RCC 7860 (cell line): ENCODE measurements around the gene THOC2.
"Not testable (repeated sequence)": the region's sequence is repeated elsewhere in the genome, so short reads cannot be mapped to it uniquely, and the experiment has no call there.

Source experiments
- DNase-seq: peaks from one replicate; pipeline ENCODE4 v3.0.0-alpha.2; 2015; ENCODE audit warnings: low spot score
- FAIRE-seq: peaks from 2 replicates; lab custom pipeline; 2012; peaks lifted over from hg19 to GRCh38; lab: Jason Lieb, UNC

The THOC2 gene

DNA sequence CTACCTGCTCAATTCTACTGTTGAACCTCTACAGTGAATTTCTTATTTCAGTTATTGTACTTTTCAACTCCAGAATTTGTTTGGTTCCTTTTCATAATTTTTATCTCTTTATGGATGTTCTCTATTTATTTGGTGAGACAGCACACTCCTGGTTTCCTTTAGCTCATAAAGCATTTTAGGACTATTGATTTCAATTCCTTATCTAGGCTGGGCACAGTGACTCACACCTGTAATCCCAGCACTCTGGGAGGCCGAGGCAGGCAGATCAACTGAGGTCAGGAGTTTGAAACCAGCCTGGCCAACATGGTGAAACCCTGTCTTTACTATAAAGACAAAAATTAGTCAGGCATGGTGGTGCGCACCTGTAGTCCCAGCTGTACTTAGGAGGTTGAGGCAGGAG, 57.7 kb downstream of the THOC2 start:
- DNase-seq (no peak), FAIRE-seq (no peak)

DNA sequence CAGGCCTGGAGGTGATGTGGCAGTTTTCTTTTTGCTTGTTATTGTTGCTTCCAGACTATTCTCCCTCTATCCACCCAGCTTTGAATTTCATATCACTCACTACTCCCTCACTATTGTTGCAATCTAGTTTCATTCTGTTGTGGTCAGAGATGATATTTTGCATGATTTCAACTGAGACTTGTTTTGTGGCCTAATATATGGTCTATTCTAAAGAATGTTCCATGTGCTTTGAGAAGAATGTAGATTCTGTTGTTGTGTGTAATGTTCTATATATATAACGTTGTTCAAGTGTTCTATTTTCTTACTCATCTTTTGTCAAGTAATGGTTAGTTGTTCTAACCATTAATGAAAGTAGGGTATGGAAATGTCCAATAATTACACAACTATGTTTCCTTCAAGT, 59.0 kb downstream of the THOC2 start:
- FAIRE-seq, result no peak
- DNase-seq, result no peak

DNA sequence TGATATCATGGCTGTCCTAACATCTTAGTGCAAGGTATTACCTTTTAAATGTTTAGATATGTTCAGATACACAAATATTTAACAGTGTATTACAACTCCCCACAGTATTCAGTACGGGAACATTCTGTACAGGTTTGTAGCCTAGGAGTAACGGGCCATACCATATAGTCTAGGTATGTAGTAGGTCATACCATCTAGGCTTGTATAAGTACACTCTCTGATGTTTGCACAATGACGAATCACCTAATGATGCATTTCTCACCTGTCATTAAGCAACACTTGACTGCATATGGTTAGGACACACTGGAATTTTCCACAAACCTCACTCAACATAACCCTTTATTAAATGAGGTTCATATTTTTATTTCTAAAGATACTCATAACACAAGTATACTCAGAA, 67.7 kb downstream of the THOC2 start:
- DNase-seq (peak; percentile 45), FAIRE-seq (no peak)

DNA sequence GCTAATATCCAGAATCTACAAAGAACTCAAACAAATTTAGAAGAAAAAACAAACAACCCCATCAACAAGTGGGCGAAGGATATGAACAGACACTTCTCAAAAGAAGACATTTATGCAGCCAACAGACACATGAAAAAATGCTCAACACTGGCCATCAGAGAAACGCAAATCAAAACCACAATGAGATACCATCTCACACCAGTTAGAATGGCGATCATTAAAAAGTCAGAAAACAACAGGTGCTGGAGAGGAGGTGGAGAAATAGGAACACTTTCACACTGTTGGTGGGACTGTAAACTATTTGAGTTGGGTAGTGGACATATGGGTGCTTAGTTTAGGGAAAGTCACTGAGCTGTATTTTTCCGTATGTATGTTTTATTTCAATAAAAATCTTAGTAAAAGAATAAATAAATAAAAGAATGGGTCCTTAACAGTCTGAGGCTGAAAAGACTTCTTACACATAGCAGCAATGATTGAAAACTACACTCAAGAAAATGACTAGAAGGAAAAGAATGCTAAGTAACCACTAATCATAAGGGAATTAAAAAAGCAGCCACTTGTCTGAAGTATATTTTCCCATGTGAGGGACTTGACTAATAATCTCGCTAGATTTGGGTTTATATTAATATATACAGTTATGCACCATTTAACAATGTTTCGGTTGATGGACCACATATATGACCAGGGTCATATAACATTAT, 68.2 kb downstream of the THOC2 start:
- FAIRE-seq, result peak; percentile 85
- peak; percentile 3 for DNase-seq

DNA sequence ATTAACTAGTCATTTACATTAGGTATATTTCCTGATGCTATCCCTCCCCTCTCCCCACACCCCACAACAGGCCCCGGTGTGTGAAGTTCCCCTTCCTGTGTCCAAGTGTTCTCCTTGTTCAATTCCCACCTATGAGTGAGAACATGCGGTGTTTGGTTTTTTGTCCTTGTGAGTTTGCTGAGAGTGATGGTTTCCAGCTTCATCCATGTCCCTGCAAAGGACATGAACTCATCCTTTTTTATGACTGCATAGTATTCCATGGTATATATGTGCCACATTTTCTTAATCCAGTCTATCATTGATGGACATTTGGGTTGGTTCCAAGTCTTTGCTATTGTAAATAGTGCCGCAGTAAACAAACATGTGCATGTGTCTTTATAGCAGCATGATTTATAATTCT, 69.1 kb downstream of the THOC2 start:
- FAIRE-seq, DNase-seq: not testable (repeated sequence)

DNA sequence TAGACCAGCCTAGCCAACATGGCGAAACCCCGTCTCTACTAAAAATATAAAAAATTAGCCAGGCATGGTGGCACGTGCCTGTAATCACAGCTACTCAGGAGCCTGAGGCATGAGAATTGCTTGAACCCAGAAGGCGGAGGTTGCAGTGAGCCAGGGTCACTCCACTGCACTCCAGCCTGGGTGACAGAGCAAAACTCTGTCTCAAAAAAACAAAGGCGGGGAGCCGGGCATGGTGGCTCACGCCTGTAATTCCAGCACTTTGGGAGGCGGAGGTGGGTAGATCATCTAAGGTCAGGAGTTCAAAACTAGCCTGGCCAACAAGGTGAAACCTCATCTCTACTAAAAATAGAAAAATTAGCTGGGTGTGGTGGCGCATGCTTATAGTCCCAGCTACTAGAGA, 76.3 kb downstream of the THOC2 start:
- FAIRE-seq, DNase-seq: not testable (repeated sequence)

DNA sequence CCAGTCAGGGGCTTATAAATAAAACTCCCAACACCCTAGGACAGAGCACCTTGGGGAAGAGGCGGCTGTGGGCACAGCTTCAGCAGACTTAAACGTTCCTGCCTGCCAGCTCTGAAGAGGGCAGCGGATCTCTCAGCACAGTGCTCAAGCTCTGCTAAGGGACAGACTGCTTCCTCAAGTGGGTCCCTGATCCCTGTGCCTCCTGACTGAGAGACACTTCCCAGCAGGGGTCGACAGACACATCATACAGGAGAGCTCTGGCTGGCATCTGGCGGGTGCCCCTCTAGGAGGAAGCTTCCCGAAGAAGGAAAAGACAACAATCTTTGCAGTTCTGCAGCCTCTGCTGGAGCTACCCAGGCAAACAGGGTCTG, 84.1 kb downstream of the THOC2 start:
- DNase-seq, FAIRE-seq: not testable (repeated sequence)

DNA sequence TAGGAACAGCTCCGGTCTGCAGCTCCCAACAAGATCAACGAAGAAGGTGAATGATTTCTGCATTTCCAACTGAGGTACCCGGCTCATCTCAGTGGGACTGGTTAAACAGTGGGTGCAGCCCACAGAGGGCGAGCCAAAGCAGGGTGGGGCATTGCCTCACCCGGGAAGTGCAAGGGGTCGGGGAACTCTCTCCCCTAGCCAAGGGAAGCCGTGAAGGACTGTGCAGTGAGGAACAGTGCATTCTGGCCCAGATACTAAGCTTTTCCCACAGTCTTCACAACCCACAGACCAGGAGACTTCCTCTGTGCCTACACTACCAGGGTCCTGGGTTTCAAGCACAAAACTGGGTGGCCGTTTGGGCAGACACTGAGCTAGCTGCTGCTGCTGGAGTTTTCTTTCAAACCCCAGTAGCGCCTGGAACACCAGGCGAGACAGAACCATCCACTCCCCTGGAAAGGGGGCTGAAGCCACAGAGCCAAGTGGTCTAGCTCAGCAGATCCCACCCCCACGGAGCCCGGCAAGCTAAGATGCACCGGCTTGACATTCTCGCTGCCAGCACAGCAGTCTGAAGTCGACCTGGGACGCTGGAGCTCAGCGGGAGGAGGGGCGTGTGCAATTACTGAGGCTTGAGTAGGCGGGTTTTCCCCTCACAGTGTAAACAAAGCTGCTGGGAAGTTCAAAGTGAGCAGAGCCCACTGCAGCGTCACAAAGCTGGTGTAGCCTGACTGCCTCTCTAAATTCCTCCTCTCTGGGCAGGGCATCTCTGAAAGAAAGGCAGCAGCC, 84.6 kb downstream of the THOC2 start:
- FAIRE-seq (no peak), DNase-seq (no peak)

DNA sequence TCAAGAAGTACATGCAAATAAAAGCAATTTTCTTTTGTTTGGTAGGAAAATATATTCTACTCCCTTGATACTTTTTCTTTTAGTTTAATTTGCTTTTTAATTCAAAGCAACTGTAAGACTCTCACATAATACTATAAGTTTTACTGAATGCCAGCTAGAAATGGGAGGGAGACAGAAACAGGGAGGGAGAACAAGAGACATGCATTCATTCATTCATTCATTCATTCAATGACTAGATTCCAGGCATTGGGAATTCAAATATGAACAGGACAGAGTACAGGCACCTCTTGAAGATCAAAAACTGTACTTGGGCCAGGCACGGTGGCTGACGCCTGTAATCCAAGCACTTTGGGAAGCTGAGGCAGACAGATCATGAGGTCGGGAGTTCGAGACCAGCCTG, 85.6 kb downstream of the THOC2 start:
- DNase-seq (no peak), FAIRE-seq (no peak)

DNA sequence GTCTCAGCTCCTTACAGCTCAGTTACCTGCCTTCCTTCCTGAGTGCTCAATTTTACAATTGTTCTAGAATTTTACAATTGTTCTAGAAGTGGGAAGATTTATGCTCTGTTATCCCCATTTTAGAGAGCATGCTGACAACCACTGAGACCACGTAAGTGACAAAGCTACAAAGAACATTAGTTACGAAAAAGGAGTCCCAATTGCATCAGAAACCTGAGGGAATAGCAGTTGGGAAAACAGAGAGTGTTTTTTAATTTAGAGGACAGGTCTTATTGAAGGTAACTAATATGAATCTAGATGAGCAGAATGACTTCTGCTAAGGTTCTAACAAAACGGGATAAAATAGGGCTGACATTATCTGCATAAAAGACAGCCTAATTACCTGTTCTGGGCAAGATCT, 103.3 kb downstream of the THOC2 start:
- DNase-seq (no peak), FAIRE-seq (no peak)

DNA sequence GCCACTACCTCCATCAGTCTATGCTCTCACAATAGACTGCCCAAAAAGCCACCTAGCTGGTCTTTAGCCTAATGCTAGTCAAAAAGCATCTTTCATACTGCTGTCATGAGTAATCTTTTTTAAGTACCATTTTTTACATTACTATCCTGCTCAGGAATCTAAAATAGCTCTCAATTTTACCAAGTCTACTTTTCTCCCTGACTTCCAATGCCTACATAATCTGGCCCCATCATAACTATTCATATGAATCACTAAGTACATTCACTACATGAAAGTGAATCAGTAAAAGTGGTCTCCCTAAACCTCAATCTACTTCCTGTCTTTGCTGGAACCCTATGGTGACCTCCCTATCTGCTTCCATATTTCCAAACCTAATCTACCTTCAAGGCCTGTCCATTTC, 105.9 kb downstream of the THOC2 start:
- FAIRE-seq, result peak; percentile 75
- DNase-seq, result peak; percentile 71

DNA sequence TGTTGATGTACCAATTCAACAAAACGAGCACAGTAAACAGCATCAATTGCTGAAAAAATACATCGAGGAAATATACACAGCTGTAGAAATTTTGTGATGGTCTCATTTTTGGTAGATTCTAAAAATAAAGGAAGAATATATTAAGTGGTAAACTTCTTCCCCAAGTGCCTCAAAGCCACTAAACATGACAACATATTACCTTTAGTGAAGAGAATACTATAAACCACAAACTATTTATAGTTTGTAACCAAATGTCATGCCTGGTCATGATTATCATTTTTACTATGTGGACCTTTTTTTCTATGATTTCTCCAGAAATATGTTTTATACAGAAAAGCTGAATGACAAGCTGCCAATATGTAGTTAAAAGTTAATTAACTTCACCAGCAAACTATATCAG, 106.9 kb downstream of the THOC2 start:
- DNase-seq (no peak), FAIRE-seq (no peak)

DNA sequence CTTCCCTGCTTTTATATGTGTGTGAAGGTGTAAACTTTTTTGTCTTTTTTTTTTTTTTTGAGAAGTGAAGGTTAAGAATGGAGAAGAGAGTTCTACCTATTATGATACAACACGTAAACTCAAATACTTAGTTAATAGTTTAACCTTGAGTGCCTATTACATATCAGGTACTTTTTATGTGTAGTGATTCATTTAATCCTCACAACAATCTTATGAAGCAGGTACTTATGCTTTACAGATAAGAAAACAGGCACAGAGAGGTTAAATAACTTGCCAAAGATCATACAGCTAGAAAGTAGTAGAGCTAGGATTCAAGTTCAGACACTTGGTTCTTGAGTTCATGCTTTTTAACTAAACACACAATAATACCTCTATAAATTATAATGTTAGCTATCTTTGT, 107.4 kb downstream of the THOC2 start:
- FAIRE-seq (no peak), DNase-seq (no peak)

DNA sequence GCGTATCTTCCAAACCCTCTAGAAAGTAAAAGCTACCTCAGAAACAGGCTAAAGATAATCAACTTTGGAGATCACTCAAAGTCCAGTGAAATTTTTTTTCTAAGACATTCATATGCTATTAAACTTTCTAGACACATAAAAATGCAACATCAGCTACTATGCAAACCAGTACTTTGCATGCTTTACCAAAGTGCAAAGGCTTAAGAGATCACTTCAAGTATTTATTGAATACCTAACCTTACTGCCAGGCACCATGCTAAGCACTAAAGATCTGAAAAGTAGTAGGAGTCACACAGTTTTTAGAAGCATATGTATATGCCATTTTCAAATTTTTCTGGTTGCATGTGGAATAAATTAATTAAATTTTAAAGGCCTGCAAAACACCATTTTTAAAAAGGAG, 115.8 kb downstream of the THOC2 start:
- DNase-seq (no peak), FAIRE-seq (no peak)

DNA sequence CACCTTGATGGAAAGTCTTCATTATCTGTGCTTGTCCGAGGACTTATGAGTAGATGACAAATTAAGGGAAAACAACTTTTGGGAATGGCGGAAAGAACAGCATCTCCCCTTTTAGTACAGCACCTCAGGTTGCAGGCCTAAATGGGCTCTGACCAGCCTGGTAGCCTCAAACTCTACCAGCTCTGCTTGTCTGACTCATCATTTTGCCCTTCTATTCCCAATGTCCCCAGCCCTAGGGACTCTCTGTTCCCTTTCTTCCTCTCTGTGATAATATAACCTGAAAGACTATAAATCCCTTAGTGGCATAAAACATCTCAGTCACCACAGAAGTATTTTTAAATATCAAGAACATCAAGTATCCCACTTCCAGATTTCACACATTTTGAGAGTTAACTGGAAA, 121.9 kb downstream of the THOC2 start:
- FAIRE-seq, result no peak
- DNase-seq, result no peak

DNA sequence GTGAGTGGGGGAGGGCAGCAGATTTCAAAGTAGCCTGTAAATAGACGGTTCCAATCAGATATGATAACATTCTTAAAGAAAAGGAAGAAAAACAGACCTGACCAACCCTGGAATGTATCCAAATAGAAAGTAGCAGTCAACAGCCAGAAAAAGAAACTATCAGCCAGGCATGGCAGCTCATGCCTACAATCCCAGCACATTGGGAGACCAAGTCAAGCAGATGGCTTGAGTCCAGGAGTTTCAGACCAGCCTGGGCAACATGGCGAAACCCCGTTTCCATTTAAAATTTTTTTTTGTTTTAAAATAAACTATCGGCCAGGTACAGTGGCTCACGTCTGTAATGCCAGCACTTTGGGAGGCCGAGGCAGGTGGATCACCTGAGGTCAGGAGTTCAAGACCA, 125.0 kb downstream of the THOC2 start:
- FAIRE-seq, result no peak
- no peak for DNase-seq

DNA sequence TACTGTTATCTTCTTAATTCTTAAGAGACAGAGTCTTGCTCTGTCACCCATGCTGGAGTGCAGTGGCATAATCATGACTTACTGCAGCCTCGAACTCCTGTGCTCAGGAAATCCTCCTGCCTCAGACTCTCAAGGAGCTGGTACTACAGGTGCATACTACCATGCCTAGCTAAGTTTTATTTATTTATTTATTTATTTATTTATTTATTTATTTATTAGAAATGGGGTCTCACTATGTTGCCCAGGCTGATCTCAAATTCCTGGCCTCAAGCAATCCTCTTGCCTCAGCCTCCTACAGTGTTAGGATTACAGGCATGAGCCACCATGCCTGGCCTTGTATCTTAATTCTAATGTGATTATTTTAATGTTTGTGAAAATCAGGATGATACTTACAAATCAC, 125.6 kb downstream of the THOC2 start:
- no peak for FAIRE-seq

DNA sequence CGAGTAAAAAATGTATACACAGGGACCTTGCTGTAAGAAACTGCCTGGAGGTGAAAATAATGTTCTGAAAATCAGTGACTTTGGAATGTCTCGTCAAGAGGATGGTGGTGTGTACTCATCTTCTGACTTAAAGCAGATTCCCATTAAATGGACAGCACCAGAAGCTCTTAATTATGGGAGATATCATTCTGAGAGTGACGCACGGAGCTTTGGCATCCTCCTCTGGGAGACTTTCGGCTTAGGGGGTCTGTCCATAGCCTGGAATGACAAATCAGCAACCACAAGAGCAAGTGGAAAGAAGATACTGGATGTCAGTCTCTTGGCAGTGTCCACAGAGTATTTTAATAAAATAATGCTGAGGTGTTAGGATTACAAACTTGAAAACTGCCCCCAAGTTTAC, 129.4 kb downstream of the THOC2 start:
- DNase-seq (no peak), FAIRE-seq (no peak)

More for the DNA sequence above, 125.6 kb downstream of the THOC2 start:
- no peak for DNase-seq

DNA sequence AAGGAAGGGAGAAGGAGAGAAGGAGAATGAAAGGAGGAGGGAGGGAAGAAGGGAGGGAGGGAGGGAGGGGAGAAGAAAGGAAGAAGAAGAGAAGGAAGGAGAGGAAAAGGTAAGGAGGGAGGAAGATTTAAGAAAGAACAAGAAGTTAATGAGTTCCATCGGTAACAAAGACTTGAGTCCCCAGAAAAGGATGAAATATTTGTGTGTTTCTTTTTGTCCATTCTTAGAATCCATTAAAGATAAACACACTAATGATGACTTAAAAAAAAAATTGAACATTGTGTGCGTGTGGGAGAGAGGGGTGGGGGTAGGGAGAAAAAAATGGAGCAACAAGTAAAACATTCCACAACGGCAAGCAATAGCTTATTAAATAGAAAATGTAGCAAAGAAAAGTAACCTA, 131.4 kb downstream of the THOC2 start:
- FAIRE-seq (no peak), DNase-seq (no peak)

DNA sequence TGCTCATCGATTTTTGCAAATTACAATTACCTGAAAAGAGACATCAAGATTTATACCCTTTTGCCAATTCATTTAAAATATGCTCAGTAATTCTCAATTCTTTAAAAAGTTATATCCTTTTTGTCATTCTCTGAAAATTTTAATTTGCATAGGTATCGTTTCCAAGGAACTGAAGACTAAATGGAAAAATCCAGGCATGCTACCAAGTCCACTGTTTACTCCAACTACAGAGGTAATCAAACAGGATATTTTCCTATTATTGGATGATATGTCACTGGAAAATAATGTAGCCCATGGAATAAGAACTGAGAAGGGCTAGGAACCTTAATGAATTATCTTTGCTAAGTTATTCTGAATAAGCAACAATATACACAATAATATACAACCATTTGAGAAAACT, 132.7 kb downstream of the THOC2 start:
- DNase-seq, result no peak

DNA sequence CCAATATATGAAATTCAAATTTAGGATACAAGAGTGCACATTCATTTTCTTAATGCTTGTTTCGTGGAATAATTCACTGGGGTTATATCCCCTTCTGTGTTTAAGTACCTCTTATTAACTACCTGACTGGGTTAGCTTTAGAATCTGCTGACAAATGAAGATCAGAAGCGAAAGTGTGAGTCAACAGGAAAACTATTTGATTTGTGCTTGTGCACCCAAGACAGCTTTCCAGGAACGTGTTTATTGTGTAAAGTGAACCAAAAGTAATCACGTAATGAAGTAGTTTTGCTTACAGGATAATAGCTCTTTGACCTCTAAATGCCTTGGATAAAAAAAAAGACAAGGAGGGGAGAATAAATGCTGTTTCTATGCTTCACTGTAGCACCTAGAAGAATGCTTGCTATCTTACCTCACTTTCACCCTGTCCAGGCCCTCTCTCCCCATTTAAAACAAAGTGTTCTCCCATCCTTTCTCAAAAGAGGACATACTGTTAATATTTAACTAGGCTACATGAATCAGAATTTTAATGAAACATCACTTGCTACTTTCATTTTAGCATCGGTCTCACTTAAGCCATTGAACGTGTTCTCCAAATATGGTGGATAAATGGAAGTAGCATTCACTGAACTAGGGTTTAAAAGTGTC, 141.9 kb downstream of the THOC2 start:
- FAIRE-seq (peak; percentile 40), DNase-seq (peak; percentile 25)

More for the DNA sequence above, 132.7 kb downstream of the THOC2 start:
- no peak for FAIRE-seq

DNA sequence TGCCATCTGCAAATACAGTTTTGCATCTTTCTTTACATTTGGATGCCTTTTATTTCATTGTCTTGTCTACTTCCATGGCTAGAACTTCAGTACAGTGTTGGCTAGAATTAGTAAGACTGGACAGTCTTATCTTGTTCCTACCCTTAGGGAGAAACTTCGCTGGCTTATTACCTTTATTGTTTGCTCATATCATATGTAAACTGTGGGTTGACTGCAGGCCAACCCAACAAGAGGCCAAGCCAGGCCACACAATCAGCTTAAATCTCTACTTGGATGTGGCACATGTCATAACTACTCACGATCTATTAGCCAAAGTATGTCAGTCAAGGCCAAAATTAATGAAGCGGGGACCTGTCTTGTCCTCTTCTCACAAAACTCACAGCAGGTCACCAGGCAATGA, 144.1 kb downstream of the THOC2 start:
- FAIRE-seq, result no peak
- no peak for DNase-seq
